Cardiac fibroblast (primary cell): ENCODE measurements around the gene POLA1.
A peak's percentile ranks its signal among the peaks of the same experiment; 100 is the strongest.

Experiments used
- DNase-seq, 2 donors: peaks; one replicate each; pipeline versions ENCODE4 v3.0.0 to v3.0.0-alpha.2; 2010; ENCODE audit warnings: low read depth in 2 of 2
- H3K4me3 ChIP-seq, 2 donors: replicated peaks in 1 of 2; 1 replicate in 1 of 2; 2 replicates in 1 of 2; pipeline ENCODE4 v1.5.1; 2011; ENCODE audit warnings: low read depth in 2 of 2, low read length in 2 of 2, mild to moderate bottlenecking in 2 of 2, moderate library complexity in 1 of 2
- TF ChIP-seq, protein P1 (sequence below): IDR thresholded peaks from one replicate; pipeline ENCODE4 v1.5.1; 2011; ENCODE audit warnings: low read depth, mild to moderate bottlenecking, low read length, inconsistent platforms

POLA1 gene

DNA sequence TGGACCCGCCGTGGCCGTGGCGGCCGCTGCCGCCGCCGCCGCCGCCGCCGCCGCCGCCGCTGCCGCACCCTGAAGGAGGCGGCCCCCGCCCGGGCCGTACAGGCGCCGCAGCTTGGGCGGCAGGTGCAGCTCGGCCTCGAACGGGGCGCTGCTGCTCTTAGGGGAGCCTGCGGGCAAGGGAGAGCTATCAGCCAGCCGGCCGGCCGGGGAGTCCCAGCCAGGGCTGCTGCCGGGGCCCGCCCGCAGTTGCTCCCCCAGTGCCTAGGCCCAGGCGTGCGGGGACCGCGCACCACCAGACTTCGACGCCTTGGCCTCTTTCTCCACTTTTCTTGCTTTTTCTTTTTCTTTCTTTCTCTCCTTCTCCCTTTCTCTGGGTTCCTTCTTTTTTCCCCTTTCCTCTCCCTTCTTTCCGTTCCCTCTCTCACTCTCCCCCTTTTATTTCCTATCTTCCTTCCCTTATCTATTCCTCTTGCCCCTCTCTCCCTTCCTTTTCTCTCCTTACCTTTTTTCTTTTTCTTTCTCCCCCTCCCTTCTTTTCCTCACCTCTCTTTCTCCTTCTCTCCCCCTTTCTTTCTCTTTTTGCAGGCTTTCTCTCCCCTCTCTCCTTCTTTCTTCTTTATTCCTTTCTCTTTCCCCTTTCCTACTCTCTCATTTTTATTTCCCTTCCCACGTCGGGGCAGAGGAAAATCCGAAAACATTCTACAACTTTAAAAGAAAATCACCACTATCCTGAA, 320.1 kb downstream of the POLA1 start:
- no peak for DNase-seq
- H3K4me3 ChIP-seq, result no peak overlapping the region
- TF ChIP-seq, protein P1, sequence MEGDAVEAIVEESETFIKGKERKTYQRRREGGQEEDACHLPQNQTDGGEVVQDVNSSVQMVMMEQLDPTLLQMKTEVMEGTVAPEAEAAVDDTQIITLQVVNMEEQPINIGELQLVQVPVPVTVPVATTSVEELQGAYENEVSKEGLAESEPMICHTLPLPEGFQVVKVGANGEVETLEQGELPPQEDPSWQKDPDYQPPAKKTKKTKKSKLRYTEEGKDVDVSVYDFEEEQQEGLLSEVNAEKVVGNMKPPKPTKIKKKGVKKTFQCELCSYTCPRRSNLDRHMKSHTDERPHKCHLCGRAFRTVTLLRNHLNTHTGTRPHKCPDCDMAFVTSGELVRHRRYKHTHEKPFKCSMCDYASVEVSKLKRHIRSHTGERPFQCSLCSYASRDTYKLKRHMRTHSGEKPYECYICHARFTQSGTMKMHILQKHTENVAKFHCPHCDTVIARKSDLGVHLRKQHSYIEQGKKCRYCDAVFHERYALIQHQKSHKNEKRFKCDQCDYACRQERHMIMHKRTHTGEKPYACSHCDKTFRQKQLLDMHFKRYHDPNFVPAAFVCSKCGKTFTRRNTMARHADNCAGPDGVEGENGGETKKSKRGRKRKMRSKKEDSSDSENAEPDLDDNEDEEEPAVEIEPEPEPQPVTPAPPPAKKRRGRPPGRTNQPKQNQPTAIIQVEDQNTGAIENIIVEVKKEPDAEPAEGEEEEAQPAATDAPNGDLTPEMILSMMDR, result no peak

DNA sequence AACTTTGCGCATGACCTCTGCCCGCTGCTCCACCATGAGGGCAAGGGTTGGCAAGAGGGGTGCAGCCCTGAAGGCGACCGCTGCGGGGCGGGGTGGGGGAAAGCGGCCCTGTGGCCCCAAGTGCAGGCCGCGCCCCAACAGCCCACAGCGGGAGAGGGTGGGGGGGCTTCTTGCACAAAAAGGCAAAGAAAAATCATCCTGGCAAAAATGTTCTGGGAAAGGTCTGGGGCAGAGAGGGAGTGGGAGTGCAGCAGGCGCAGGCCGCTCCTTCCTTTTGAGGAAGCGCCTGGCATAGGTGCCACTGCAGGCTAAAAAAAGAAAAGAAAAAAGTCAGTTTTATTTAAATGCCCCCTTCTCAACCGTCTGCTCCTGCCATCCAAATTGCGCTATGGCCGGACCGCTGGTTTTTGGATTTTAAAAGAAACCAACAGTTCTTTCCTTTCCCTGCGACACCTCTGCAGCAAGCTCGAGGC, 320.7 kb downstream of the POLA1 start:
- H3K4me3 ChIP-seq, result no peak overlapping the region
- TF ChIP-seq, protein P1, result no peak
- DNase-seq, result no peak

DNA sequence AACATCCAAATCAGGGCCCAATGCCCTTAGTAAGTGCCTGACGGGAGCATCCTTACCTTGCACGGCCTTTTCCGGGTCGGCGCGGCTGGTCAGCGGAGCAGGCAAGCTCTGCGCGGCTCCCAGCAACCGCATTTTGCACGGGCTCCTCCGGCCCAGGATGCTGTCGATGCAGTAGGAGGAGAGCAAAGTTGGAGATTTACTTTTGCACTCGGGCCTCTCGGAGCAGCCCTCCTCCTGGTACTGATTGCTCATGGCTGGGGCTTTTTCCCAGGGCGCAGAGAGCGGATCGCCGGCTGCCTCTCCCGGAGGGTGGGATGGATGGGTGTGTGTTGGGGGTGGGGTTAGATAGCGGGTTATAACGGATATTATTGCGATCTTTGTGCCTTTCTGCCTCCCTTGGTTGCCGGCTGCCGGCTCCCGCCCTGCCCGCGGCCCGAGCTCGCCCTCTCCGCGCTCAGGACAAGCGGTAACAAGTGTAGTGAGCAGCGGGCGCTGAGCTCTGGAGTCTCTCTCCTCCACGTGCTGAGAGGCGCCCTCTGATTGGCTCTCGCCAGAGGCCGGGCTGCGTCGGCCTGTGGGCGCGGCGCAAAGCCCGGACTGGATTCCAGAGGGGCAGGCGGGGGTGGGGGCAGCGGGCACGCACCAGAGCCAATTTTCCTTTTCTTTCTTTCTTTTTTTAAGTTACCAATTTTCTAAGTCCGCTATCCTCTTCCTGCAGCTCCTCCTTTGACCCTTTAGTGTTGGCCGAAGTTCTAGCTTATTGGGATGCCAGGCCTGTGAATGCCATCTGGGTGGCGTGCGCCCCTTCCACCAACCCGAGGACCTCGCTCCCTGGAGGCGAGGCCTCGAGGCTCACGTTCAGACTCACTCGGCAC, 322.0 kb downstream of the POLA1 start, which contains the start of gene ARX:
Gene ARX (minus strand): TSS at position 480 of the 875 bp plus-strand sequence. CDS start 228 bp downstream, at position 252.
- no peak within 1 kb of the TSS for H3K4me3 ChIP-seq
- TF ChIP-seq, protein P1, result no peak
- DNase-seq, result peak; percentile 37 to 47

DNA sequence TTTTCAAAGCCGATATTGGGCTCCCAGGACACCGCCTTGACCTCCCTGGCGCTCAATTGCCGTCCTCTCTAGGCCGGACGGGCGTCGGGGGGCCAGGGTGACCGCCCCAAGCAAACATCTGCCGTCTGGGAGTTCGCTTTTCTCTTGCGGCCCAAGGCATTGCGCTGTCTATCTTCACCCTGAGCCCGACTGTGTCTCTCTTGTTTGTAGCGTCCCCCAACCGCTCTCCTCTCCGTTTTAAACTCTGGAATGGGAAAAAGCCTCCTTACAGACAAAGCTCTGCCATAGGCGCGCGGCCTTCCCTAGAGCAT, 322.6 kb downstream of the POLA1 start:
- no peak overlapping the region for H3K4me3 ChIP-seq
- TF ChIP-seq, protein P1, result no peak
- DNase-seq, result no peak

DNA sequence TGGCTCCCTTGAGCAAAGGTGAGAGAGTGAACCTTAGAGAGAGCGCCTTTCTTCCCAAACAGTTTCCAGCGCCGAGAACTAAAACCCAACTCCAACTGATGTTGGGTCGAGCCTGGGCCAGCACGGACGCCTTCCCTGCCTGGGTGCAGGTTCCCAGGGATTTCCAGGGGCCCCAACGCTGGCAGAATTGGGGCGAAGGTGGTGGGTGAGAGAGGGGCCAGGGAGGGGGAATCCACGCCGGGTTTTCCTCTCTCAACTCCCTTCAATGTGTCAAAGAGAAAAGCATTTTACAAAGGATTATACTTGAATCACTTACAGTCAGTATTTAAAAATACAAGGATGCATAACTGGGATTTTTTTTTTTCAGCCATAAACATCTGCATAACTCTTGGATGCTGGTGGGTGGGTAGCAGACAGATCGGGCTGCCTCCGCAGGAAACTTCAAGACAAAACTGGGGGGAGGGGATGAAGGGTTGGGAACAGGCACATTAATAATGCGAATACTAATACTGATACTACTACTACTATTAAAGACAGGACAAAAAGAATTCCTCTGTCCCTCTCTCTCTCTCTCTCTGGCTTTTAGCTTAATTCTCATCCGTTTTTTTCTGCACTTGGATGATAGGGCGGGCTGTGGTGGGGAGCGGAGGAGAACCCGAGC, 323.4 kb downstream of the POLA1 start:
- TF ChIP-seq, protein P1, result no peak
- no peak for DNase-seq
- no peak overlapping the region for H3K4me3 ChIP-seq

DNA sequence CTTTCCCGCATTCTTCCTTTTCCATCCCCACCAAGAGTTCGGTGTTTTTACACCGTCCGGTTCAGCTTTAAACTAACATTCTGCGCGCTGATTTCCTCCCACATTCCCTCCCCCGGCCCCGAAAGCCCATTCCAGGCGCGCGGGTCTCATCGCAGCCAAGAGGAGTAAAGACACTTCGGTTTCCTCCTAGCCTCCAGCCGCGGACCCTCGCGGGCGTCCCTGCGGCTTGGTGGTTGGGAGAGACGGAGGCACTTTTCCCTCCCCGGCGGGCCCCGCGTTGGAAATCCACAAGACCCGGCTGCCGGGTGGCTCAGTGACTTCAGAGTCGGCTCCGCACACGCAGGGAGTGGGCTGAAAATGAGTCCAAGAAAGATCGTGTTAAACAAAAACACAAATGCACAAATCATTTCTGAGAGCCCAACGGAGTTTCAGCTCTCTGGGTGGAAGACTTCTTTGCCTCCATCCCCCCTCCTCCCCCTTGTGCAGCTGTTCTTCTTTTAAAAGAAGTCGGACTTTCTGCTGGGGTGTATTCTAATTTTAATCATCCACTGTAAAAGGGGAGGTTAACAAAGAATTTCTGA, 324.0 kb downstream of the POLA1 start:
- no peak overlapping the region for H3K4me3 ChIP-seq
- DNase-seq, result no peak

More for the DNA sequence above, 324.0 kb downstream of the POLA1 start:
- TF ChIP-seq, protein P1, result no peak
